ENCODE data around the gene EDN1.

The EDN1 gene

GRCh38 chr6:12335717-12336116 lies 45.6 kb downstream of the EDN1 start:
- TF ChIP-seq CTCF (conservative IDR thresholded peaks at IDR 0.05): no peak
- TF ChIP-seq ZFX (IDR thresholded peaks at IDR 0.05): no peak
- H3K27ac ChIP-seq: peak overlapping the region; percentile 18; the same call in 1 of the 2 replicates

- peak overlapping the region; percentile 18 for H3K27ac ChIP-seq
- TF ChIP-seq CTCF (conservative IDR thresholded peaks at IDR 0.05): no peak
- TF ChIP-seq ZFX (IDR thresholded peaks at IDR 0.05): no peak
Measured at GRCh38 chr6:12336121-12336971, 46.2 kb downstream of the EDN1 start.

GRCh38 chr6:12339022-12339421 lies 48.9 kb downstream of the EDN1 start:
- no peak overlapping the region for H3K27ac ChIP-seq
- no peak for TF ChIP-seq CTCF (conservative IDR thresholded peaks at IDR 0.05)
- no peak for TF ChIP-seq ZFX (IDR thresholded peaks at IDR 0.05)

- TF ChIP-seq CTCF (conservative IDR thresholded peaks at IDR 0.05): no peak
- no peak for TF ChIP-seq ZFX (IDR thresholded peaks at IDR 0.05)
- H3K27ac ChIP-seq: no peak overlapping the region
Measured at GRCh38 chr6:12339808-12340487, 49.8 kb downstream of the EDN1 start.

GRCh38 chr6:12340488-12340818 lies 50.3 kb downstream of the EDN1 start:
- TF ChIP-seq CTCF (conservative IDR thresholded peaks at IDR 0.05) (no peak), ZFX (IDR thresholded peaks at IDR 0.05) (no peak)
- no peak overlapping the region for H3K27ac ChIP-seq

- TF ChIP-seq CTCF (conservative IDR thresholded peaks at IDR 0.05) (no peak), ZFX (IDR thresholded peaks at IDR 0.05) (no peak)
- no peak overlapping the region for H3K27ac ChIP-seq
Measured at GRCh38 chr6:12342664-12343063, 52.5 kb downstream of the EDN1 start.

- TF ChIP-seq CTCF (conservative IDR thresholded peaks at IDR 0.05) (no peak), ZFX (IDR thresholded peaks at IDR 0.05) (no peak)
- H3K27ac ChIP-seq: peak overlapping the region; percentile 40; the same call in 1 of the 2 replicates
Measured at GRCh38 chr6:12343122-12343439, 52.9 kb downstream of the EDN1 start.

Data from C4-2B (cell line).